Prostate gland (tissue), 2 donors: ENCODE data around the gene TLE5. TPM values are rescaled to one million over a fixed set of nuclear protein-coding genes. Genes with fewer than 3 reads are reported as not detected.

Experiments used
- DNase-seq: peaks from one replicate; pipeline ENCODE4 v3.0.0-alpha.2; 2019; ENCODE audit warnings: low spot score
- H3K27ac ChIP-seq, 2 donors: fragments of 200-600 bp; sonication (generic); 2 replicates each; pipeline ENCODE4 v1.5.1; 2017 to 2019
- H3K27me3 ChIP-seq: fragments of 200-600 bp; sonication (generic); replicated peaks from 2 replicates; pipeline ENCODE4 v1.5.1; 2019; ENCODE audit not compliant: insufficient read depth
- H3K36me3 ChIP-seq, 2 donors: fragments of 200-600 bp; sonication (generic); 1 replicate in 1 of 2; 2 replicates in 1 of 2; pipeline versions ENCODE4 v1.5.1 to v1.8.1; 2017 to 2019
- H3K4me1 ChIP-seq: fragments of 200-600 bp; sonication (generic); replicated peaks from 2 replicates; pipeline ENCODE4 v1.5.1; 2019
- H3K4me3 ChIP-seq, 2 donors: fragments of 200-600 bp; sonication (generic); 2 replicates each; pipeline ENCODE4 v1.5.1; 2017 to 2019
- H3K9me3 ChIP-seq: fragments of 200-600 bp; sonication (generic); 2 replicates; pipeline ENCODE4 v1.5.1; 2017
- CTCF ChIP-seq, 4 experiments: fragments of 200-600 bp in 2 of 4; fragments of 450-650 bp in 2 of 4; sonication (generic) in 2 of 4; IDR thresholded peaks; 1 replicate in 3 of 4; 2 replicates in 1 of 4; pipeline ENCODE4 v1.5.1; 2016 to 2019; ENCODE audit warnings: antibody characterized with exemption in 4 of 4, mild to moderate bottlenecking in 2 of 4, moderate library complexity in 2 of 4
- POLR2A ChIP-seq: fragments of 450-650 bp; IDR thresholded peaks from one replicate; pipeline ENCODE4 v1.6.1; 2016; ENCODE audit warnings: antibody characterized with exemption, mild to moderate bottlenecking
- POLR2AphosphoS5 ChIP-seq: sonication (generic); formaldehyde crosslinking; IDR thresholded peaks from one replicate; pipeline ENCODE4 v1.6.1; 2017; ENCODE audit warnings: antibody characterized with exemption
- WGBS: methylation state at CpG from one replicate; pipeline ENCODE4 v1.1.5; 2018; 5-methylcytosine and 5-hydroxymethylcytosine counted together
- intact Hi-C: fragments of 100-400 bp; cut with DNase I; formaldehyde crosslinking; loops from one replicate; pipeline ENCODE4 v1.14.2; 2022
- total RNA-seq, 2 donors: library from RNA; depleted of rRNA; stranded (reverse); fragments of >200 nt; gene quantifications; one replicate each; pipeline ENCODE4 v1.1.0, GENCODE V29; 2016

Gene TLE5
- total RNA-seq, 2 donors from 2014 or later, result 546 to 767 TPM

- 88% methylated on average over 13 of the region's 13 CpGs for WGBS
- no peak for DNase-seq
- TF ChIP-seq CTCF (IDR thresholded peaks at IDR 0.05) (no peak), POLR2A (no peak)
- no peak overlapping the region for H3K27ac ChIP-seq
- no peaks in the 10 kb centered on the region for H3K9me3 ChIP-seq
- no peak overlapping the region for H3K4me3 ChIP-seq
- H3K36me3 ChIP-seq, result no peaks in the 10 kb centered on the region
- H3K4me1 ChIP-seq, result no peaks in the 10 kb centered on the region
- H3K27me3 ChIP-seq, result no peaks in the 10 kb centered on the region
- intact Hi-C loops, result no loop called here
These were observed 51.4 kb downstream of the TLE5 start for GRCh38 chr19:3010871-3011270.

- 88% methylated on average over 6 of the region's 6 CpGs for WGBS
- Histone ChIP-seq H3K27ac (no peak overlapping the region), H3K4me3 (no peak overlapping the region), H3K4me1 (no peaks in the 10 kb centered on the region), H3K36me3 (no peaks in the 10 kb centered on the region), H3K9me3 (no peaks in the 10 kb centered on the region), H3K27me3 (no peaks in the 10 kb centered on the region)
- TF ChIP-seq POLR2AphosphoS5 (no peak), CTCF (IDR thresholded peaks at IDR 0.05) (no peak)
- intact Hi-C loops, result no loop called here
- no peak for DNase-seq
These were observed 53.3 kb downstream of the TLE5 start for GRCh38 chr19:3008994-3009393.

- intact Hi-C loops, result no loop called here
- no peaks in the 10 kb centered on the region for H3K36me3 ChIP-seq
- TF ChIP-seq POLR2AphosphoS5 (no peak), POLR2A (no peak), CTCF (IDR thresholded peaks at IDR 0.05) (no peak)
- no peak overlapping the region for H3K27ac ChIP-seq
- H3K9me3 ChIP-seq, result no peaks in the 10 kb centered on the region
- DNase-seq, result no peak
- H3K4me1 ChIP-seq, result no peaks in the 10 kb centered on the region
- H3K4me3 ChIP-seq, result no peak overlapping the region
- H3K27me3 ChIP-seq, result no peaks in the 10 kb centered on the region
- whole genome bisulfite sequencing, result 88% methylated on average over 9 of the region's 9 CpGs
These were observed 54.3 kb downstream of the TLE5 start for GRCh38 chr19:3007975-3008374.

- no peaks in the 10 kb centered on the region for H3K36me3 ChIP-seq
- WGBS, result 81% methylated on average over 36 of the region's 37 CpGs
These were observed 56.1 kb downstream of the TLE5 start for GRCh38 chr19:3006075-3006767.

More at GRCh38 chr19:3006075-3006767, 56.1 kb downstream of the TLE5 start:
- Histone ChIP-seq H3K4me1 (no peaks in the 10 kb centered on the region), H3K9me3 (no peaks in the 10 kb centered on the region), H3K4me3 (no peak overlapping the region), H3K27ac (no peak overlapping the region), H3K27me3 (no peaks in the 10 kb centered on the region)
- intact Hi-C loops, result no loop called here
- no peak for DNase-seq
- TF ChIP-seq POLR2A (no peak), CTCF (IDR thresholded peaks at IDR 0.05) (no peak), POLR2AphosphoS5 (no peak)
